Kidney (tissue), 14 donors: Measurements from ENCODE around the gene LRRN2. TPM values are rescaled to one million over a fixed set of nuclear protein-coding genes. Genes with fewer than 3 reads are reported as not detected.
A peak's percentile ranks its signal among the peaks of the same experiment; 100 is the strongest.

ENCODE experiments used
- DNase-seq, 5 donors: peaks; one replicate each; pipeline ENCODE4 v3.0.0-alpha.2; 2013 to 2020
- FAIRE-seq: peaks from 2 replicates; lab custom pipeline; 2012; peaks lifted over from hg19 to GRCh38; lab: Jason Lieb, UNC
- H3K27ac ChIP-seq, 2 donors: one replicate each; pipeline ENCODE4 v1.7.0; 2013; ENCODE audit warnings: low read depth in 2 of 2, low read length in 2 of 2, inconsistent platforms in 1 of 2
- H3K27me3 ChIP-seq: one replicate; pipeline ENCODE4 v1.7.1; 2013; ENCODE audit warnings: low read length, inconsistent platforms; ENCODE audit not compliant: control insufficient read depth, insufficient read depth
- H3K36me3 ChIP-seq, 3 donors: one replicate each; pipeline versions ENCODE4 v1.7.0 to v1.7.1; 2013; ENCODE audit warnings: low read length in 3 of 3, control low read depth in 1 of 3, inconsistent platforms in 1 of 3; ENCODE audit not compliant: insufficient read depth in 3 of 3, control insufficient read depth in 2 of 3
- H3K4me1 ChIP-seq, 3 donors: one replicate each; pipeline versions ENCODE4 v1.7.0 to v1.7.1; 2013; ENCODE audit warnings: low read length in 3 of 3, inconsistent platforms in 1 of 3, low read depth in 1 of 3; ENCODE audit not compliant: control insufficient read depth in 2 of 3, insufficient read depth in 2 of 3
- H3K4me3 ChIP-seq, 3 donors: one replicate each; pipeline versions ENCODE4 v1.7.0 to v1.8.1; 2013; ENCODE audit warnings: low read length in 3 of 3, control low read depth in 1 of 3, inconsistent platforms in 1 of 3
- H3K9ac ChIP-seq, 3 donors: one replicate each; pipeline versions ENCODE4 v1.7.0 to v1.7.1; 2013; ENCODE audit warnings: low read length in 3 of 3, control low read depth in 1 of 3, inconsistent platforms in 1 of 3
- H3K9me3 ChIP-seq, 3 donors: one replicate each; pipeline versions ENCODE4 v1.7.0 to v1.7.1; 2013; ENCODE audit warnings: low read length in 3 of 3, control low read depth in 1 of 3, inconsistent platforms in 1 of 3; ENCODE audit not compliant: control insufficient read depth in 2 of 3, insufficient read depth in 1 of 3
- CTCF ChIP-seq: IDR thresholded peaks from 3 replicates; pipeline ENCODE4 v1.5.1; 2012; ENCODE audit warnings: mild to moderate bottlenecking, moderate library complexity, borderline replicate concordance; ENCODE audit not compliant: insufficient read depth; ENCODE audit errors: extremely low read depth
- intact Hi-C: fragments of 100-400 bp; cut with DNase I; formaldehyde crosslinking; loops from one replicate; pipeline ENCODE4 v1.11.1; 2022
- polyA plus RNA-seq: library from polyadenylated mRNA; stranded (reverse); fragments of 350-450 nt; fragmentation: Illumina TruSeq; extraction: RNeasy Lipid Tissue Mini Kit (QIAGEN cat#74804); gene quantifications from one replicate; pipeline ENCODE4 v1.2.3, GENCODE V29; 2014; ENCODE audit warnings: low read depth, low replicate concordance; ENCODE audit not compliant: insufficient read depth
- total RNA-seq: library from RNA; stranded (reverse); fragmentation: NEBNext Ultra II Directional; extraction: Animal tissue kit (Norgen Biotek cat#: 25700); gene quantifications from one replicate; pipeline ENCODE4 v1.2.1, GENCODE V29; 2021
- donor health status: control.
- donor health status: control.
- donor health status: control.
- donor health status: control.
- donor health status: control.
- donor health status: DM: yes; HTN: yes; CAD: no.
- donor health status: Normal renal cell carcinoma (clear cell type).

The LRRN2 gene
- total and polyA plus RNA-seq, 2 donors from 2014 or later: 14.4 to 16.0 TPM

- DNase-seq (peak in 1 of 5 donors; percentile 22), FAIRE-seq (no peak)
- intact Hi-C loops: no loop called here
- Histone ChIP-seq H3K27me3 (no peaks in the 10 kb centered on the region), H3K9ac (no peak overlapping the region), H3K4me3 (no peak overlapping the region), H3K4me1 (peaks cover 0 to 16% (median 10%) of the 10 kb centered on the region in 3 donors), H3K27ac (no peak overlapping the region), H3K36me3 (no peaks in the 10 kb centered on the region), H3K9me3 (no peaks in the 10 kb centered on the region)
- TF ChIP-seq CTCF: no peak
These were observed 58.1 kb downstream of the LRRN2 start for GRCh38 chr1:204627436-204627835.

GRCh38 chr1:204626381-204626780, 59.2 kb downstream of the LRRN2 start:
- Histone ChIP-seq H3K4me1 (peaks cover 0 to 16% (median 10%) of the 10 kb centered on the region in 3 donors), H3K9me3 (no peaks in the 10 kb centered on the region), H3K27me3 (no peaks in the 10 kb centered on the region), H3K4me3 (no peak overlapping the region), H3K36me3 (no peaks in the 10 kb centered on the region), H3K27ac (no peak overlapping the region), H3K9ac (no peak overlapping the region)
- no peak for FAIRE-seq
- intact Hi-C loops: no loop called here
- TF ChIP-seq CTCF: no peak
- DNase-seq: no peak

- Histone ChIP-seq H3K4me3 (no peak overlapping the region), H3K4me1 (peaks cover 0 to 16% (median 10%) of the 10 kb centered on the region in 3 donors), H3K27me3 (no peaks in the 10 kb centered on the region), H3K36me3 (no peaks in the 10 kb centered on the region), H3K27ac (no peak overlapping the region), H3K9ac (no peak overlapping the region), H3K9me3 (no peaks in the 10 kb centered on the region)
- intact Hi-C loops: no loop called here
- TF ChIP-seq CTCF: no peak
- FAIRE-seq (no peak), DNase-seq (peak in 2 of 5 donors; percentile 31 to 51)
These were observed 60.8 kb downstream of the LRRN2 start for GRCh38 chr1:204624631-204625216.
